Brain microvascular endothelial cell (primary cell): Measurements from ENCODE around the gene PHLDB2.

Experiments used
- DNase-seq: peaks from one replicate; pipeline ENCODE4 v3.0.0-alpha.2; 2020
- H3K27ac ChIP-seq: fragments of 250-450 bp; sonication (Bioruptor Pico); 2 replicates; pipeline ENCODE4 v1.5.1; 2020; ENCODE audit warnings: mild to moderate bottlenecking, moderate library complexity
- H3K27me3 ChIP-seq: fragments of 250-450 bp; sonication (Bioruptor Pico); replicated peaks from 2 replicates; pipeline ENCODE4 v1.5.1; 2020; ENCODE audit warnings: mild to moderate bottlenecking
- H3K36me3 ChIP-seq: fragments of 250-450 bp; sonication (Bioruptor Pico); replicated peaks from 2 replicates; pipeline ENCODE4 v1.5.1; 2020; ENCODE audit warnings: mild to moderate bottlenecking
- H3K4me3 ChIP-seq: 2 replicates; pipeline ENCODE4 v1.5.1; 2011; ENCODE audit warnings: low read depth, mild to moderate bottlenecking, control low read depth, low read length, moderate library complexity
- in situ Hi-C: cut with HindIII; loops from 2 replicates; pipeline ENCODE4 v1.10.0; 2017; ENCODE audit warnings: low sequenced_read_pairs, low pct_ligation_motif_present
- TF ChIP-seq, protein P1 (sequence below): IDR thresholded peaks from 2 replicates; pipeline ENCODE4 v1.5.1; 2011; ENCODE audit warnings: low read depth, mild to moderate bottlenecking, moderate library complexity, low read length, control low read depth, inconsistent platforms; ENCODE audit errors: missing control alignments

The PHLDB2 gene

GRCh38 chr3:111837112-111837511 lies 22.0 kb upstream of the PHLDB2 start:
- Histone ChIP-seq H3K27me3 (no peaks in the 10 kb centered on the region), H3K4me3 (no peak overlapping the region), H3K27ac (no peak overlapping the region), H3K36me3 (no peaks in the 10 kb centered on the region)
- in situ Hi-C loops, result no loop called here
- TF ChIP-seq, protein P1, sequence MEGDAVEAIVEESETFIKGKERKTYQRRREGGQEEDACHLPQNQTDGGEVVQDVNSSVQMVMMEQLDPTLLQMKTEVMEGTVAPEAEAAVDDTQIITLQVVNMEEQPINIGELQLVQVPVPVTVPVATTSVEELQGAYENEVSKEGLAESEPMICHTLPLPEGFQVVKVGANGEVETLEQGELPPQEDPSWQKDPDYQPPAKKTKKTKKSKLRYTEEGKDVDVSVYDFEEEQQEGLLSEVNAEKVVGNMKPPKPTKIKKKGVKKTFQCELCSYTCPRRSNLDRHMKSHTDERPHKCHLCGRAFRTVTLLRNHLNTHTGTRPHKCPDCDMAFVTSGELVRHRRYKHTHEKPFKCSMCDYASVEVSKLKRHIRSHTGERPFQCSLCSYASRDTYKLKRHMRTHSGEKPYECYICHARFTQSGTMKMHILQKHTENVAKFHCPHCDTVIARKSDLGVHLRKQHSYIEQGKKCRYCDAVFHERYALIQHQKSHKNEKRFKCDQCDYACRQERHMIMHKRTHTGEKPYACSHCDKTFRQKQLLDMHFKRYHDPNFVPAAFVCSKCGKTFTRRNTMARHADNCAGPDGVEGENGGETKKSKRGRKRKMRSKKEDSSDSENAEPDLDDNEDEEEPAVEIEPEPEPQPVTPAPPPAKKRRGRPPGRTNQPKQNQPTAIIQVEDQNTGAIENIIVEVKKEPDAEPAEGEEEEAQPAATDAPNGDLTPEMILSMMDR, result no peak
- DNase-seq, result no peak

- Histone ChIP-seq H3K27ac (no peak overlapping the region), H3K4me3 (no peak overlapping the region)
- in situ Hi-C loops, result no loop called here
Measured at GRCh38 chr3:111838133-111838532, 20.9 kb upstream of the PHLDB2 start.

DNA sequence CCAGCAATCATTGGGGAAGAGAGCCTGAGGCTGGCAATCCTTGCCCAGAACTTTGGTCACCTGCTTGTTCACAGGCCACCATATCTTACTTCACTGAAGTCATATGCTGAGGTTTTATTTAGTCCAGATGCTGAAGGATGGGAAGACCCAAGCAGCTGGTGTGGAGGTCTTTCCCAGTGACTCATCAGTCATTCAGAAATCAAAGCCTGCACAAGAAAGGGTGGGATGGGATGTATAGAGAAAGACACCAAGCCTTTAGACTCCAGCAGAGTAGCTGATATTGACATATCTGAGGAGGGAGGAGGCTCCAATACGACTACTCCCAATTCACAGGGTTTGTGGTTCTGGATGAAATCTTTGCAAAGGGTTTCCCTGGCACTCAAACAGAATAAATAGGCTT lies 13.0 kb upstream of the PHLDB2 start:
- in situ Hi-C loops, result no loop called here
- H3K27ac ChIP-seq, result peak overlapping the region; percentile 81
- H3K36me3 ChIP-seq, result no peaks in the 10 kb centered on the region
- no peak overlapping the region for H3K4me3 ChIP-seq
- peak; percentile 39 for DNase-seq
- H3K27me3 ChIP-seq, result no peaks in the 10 kb centered on the region
- TF ChIP-seq, protein P1, result no peak

More at GRCh38 chr3:111838133-111838532, 20.9 kb upstream of the PHLDB2 start:
- no peaks in the 10 kb centered on the region for H3K36me3 ChIP-seq
- TF ChIP-seq, protein P1, result no peak
- DNase-seq, result no peak
- H3K27me3 ChIP-seq, result no peaks in the 10 kb centered on the region

- in situ Hi-C loops, result no loop called here
- DNase-seq, result peak; percentile 67
Measured at GRCh38 chr3:111846717-111847116, 12.3 kb upstream of the PHLDB2 start.

DNA sequence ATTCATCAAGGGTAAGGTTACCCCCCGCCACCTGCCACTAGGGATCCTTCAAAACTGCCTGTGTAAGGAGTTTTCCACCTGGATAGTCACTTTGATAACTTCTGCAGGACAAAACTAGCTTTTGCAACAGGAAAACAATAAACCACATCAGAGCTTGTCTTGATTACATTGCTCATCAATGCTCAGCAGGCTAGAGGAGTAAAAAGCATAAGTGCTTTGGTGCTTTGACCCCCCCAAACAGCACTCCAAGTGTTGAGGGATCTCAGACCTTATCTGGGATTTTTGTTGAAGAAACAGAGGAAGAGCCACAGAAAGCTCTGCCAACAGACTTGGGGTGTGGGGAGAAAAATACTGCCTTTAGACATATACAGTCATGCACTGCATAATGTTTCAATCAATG lies 10.8 kb upstream of the PHLDB2 start:
- DNase-seq, result no peak
- Histone ChIP-seq H3K36me3 (no peaks in the 10 kb centered on the region), H3K27ac (no peak overlapping the region), H3K27me3 (no peaks in the 10 kb centered on the region), H3K4me3 (no peak overlapping the region)
- TF ChIP-seq, protein P1, result no peak
- in situ Hi-C loops, result no loop called here

More at GRCh38 chr3:111846717-111847116, 12.3 kb upstream of the PHLDB2 start:
- H3K27me3 ChIP-seq, result no peaks in the 10 kb centered on the region
- TF ChIP-seq, protein P1, result no peak
- no peaks in the 10 kb centered on the region for H3K36me3 ChIP-seq
- no peak overlapping the region for H3K4me3 ChIP-seq
- peak overlapping the region; percentile 81 for H3K27ac ChIP-seq

DNA sequence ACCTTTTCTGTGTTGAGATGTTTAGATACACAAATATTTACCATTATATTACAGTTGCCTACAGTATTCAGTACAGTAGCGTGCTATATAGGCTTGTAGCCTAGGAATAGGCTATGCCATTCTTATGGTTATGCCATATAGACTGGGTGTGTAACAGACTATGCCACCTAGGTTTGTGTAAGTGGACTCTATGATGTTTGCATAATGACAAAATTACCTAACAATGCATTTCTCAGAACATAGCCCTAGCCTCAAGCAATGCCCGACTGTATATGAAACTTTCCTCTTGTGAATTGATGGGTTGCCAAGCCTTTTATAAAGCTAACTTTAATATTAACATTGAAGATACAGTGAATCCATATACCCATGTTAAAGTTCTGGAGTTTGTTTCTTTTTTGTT lies 10.3 kb upstream of the PHLDB2 start:
- Histone ChIP-seq H3K27me3 (no peaks in the 10 kb centered on the region), H3K36me3 (no peaks in the 10 kb centered on the region), H3K4me3 (no peak overlapping the region), H3K27ac (no peak overlapping the region)
- DNase-seq, result no peak
- in situ Hi-C loops, result no loop called here
- TF ChIP-seq, protein P1, result no peak
